ENCODE results near the gene ITGB7.
"Not testable (repeated sequence)": the region's sequence is repeated elsewhere in the genome, so short reads cannot be mapped to it uniquely, and the experiment has no call there.

The ITGB7 gene

DNA sequence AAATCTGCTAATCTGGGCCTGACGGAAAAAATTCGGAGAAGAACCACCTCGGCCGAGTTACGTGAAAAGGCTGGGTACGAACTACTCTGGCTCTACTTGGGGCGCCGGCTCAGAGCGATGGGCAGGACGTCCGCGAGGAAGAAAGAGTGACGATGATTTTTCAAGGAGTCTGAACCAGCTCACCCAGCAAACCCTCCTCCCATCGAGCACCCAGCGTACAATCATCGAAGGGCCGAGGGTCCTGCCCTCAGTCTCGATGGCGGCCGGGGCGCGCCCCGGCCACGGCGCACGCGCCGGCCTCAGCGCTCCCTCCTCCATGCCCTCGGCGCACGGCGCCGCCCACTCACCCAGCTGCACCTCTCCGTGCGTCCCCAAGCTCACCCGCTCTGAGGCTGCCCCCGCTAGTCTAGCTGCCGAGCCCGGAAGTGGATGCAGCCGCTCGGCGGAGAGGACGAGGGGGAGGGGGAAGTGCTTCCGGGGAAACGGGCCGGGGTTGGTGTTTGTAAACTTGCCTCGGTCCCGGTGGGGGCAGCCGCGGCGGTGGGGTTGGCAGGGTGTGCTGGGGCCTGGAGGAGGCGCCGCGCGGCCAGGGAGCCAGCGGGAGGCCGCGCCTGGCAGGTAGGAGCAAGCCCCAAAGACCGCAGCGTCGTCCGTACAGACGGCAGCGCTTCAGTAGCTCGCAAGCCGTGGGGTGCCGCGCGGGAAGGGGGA is 26.7 kb downstream of the ITGB7 start, which contains the start of the genes CSAD and ZNF740:
CSAD (minus strand) TSS at position 706 of the 711 bp plus-strand sequence. CDS start 7,455 bp downstream, outside the sequence.
ZNF740 (plus strand) TSS at position 503 of the 711 bp plus-strand sequence. CDS start 1,262 bp downstream, outside the sequence.
- DNase-seq (ENCODE audit: low spot score in 2 of 2), result peak; percentile 95 to 99
- H3K27me3 ChIP-seq (ENCODE audit: low read depth), result no peaks in the 10 kb centered on the region
- in situ Hi-C loops (cut with MboI; ENCODE audit: low sequenced_read_pairs), result no loop called here
- H3K4me1 ChIP-seq, result peaks cover 10% of the 10 kb centered on the region
- H3K9me3 ChIP-seq, result no peaks in the 10 kb centered on the region
- peaks cover 34% of the 10 kb centered on the region for H3K36me3 ChIP-seq (replicated peaks)
- H3K4me3 ChIP-seq, result peak within 1 kb of the TSS; percentile 72

DNA sequence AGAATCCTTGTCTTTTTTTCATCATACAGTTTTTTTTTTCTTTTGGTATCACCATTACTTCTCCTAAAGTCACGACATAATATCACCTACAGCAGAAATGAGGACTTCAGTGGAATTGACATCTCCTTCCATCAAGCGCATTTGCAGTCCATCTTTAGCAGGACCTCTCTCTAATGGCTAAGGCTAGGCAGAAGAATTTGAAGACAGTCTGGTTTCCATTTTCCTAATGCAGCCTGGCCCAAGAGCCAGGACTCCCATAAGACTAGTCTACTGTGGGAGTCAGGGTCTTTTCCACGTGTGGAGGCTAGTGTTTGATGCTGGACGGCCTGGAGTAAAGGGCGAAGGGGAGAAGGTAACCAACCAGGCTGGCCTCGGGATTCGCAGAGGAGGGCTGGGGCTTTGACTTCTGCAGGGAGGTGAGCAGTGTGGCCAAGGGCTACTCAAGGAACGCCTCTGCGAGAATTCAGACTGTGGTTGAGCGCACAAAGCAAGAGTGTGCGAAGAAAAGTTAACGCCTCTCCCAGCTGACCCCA is 27.3 kb downstream of the ITGB7 start:
- peaks cover 12% of the 10 kb centered on the region for H3K4me1 ChIP-seq
- in situ Hi-C loops (cut with MboI; ENCODE audit: low sequenced_read_pairs), result no loop called here

DNA sequence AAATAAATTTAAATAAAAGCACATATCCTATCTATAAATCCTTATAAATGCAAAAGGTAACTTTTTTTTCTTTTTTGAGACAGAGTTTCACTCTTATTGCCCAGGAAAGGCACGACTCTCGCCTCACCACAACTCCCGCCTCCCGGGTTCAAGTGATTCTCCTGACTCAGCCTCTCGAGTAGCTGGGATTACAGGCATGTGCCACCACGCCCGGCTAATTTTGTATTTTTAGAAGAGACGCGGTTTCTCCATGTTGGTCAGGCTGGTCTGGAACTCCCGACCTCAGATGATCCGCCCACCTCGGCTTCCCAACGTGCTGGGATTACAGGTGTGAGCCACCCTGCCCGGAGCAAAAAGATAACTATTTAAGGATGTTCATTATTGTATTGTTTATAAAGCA is 28.2 kb downstream of the ITGB7 start:
- H3K27me3 ChIP-seq (ENCODE audit: low read depth); in situ Hi-C loops (cut with MboI; ENCODE audit: low sequenced_read_pairs): not testable (repeated sequence)
- peaks cover 12% of the 10 kb centered on the region for H3K4me1 ChIP-seq

More for the DNA sequence above, 27.3 kb downstream of the ITGB7 start:
- H3K36me3 ChIP-seq (replicated peaks), result peaks cover 27% of the 10 kb centered on the region
- no peaks in the 10 kb centered on the region for H3K27me3 ChIP-seq (ENCODE audit: low read depth)
- DNase-seq (ENCODE audit: low spot score in 2 of 2), result peak in 1 of 2 experiments; percentile 47
- peak overlapping the region; percentile 72 for H3K4me3 ChIP-seq
- no peaks in the 10 kb centered on the region for H3K9me3 ChIP-seq

DNA sequence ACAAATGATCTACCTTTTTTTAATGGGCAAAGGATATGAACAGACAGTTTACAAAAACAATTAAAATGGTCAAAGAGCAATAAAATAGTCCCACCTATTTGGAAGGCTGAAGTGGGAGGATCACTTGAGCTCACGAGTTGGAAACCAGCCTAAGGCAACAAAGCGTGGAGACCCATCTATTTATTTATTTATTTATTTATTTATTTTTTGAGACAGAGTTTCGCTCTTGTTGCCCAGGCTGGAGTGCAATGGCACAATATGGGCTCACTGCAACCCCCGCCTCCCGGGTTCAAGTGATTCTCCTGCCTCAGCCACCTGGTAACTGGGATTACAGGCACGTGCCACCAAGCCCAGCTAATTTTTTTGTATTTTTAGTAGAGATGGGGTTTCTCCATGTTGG is 29.6 kb downstream of the ITGB7 start:
- H3K27me3 ChIP-seq (ENCODE audit: low read depth), result not testable (repeated sequence)

More for the DNA sequence above, 28.2 kb downstream of the ITGB7 start:
- DNase-seq (ENCODE audit: low spot score in 2 of 2); H3K4me3 ChIP-seq; H3K9me3 ChIP-seq: not testable (repeated sequence)
- H3K36me3 ChIP-seq (replicated peaks), result peaks cover 21% of the 10 kb centered on the region

DNA sequence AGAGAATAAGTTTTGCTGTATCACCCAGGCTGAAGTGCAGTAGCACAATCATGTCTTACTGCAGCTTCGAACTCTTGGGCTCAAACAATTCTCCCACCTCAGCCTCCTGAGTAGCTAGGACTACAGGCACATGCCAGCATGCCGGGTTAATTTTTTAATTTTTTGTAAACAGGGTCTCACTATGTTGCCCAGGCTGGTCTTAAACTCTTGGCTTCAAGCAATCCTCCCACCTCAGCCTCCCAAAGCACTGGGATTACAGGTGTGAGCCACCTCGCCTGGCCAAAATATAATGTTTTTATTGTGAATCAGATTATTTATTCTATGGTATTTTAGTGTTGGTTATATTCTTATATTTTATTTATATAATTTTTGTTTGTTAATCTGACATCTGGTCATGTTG is 30.3 kb downstream of the ITGB7 start:
- in situ Hi-C loops (cut with MboI; ENCODE audit: low sequenced_read_pairs), result no loop called here

More for the DNA sequence above, 29.6 kb downstream of the ITGB7 start:
- H3K4me3 ChIP-seq; in situ Hi-C loops (cut with MboI; ENCODE audit: low sequenced_read_pairs); DNase-seq (ENCODE audit: low spot score in 2 of 2); H3K36me3 ChIP-seq (replicated peaks); H3K9me3 ChIP-seq: not testable (repeated sequence)
- H3K4me1 ChIP-seq, result peaks cover 12% of the 10 kb centered on the region

DNA sequence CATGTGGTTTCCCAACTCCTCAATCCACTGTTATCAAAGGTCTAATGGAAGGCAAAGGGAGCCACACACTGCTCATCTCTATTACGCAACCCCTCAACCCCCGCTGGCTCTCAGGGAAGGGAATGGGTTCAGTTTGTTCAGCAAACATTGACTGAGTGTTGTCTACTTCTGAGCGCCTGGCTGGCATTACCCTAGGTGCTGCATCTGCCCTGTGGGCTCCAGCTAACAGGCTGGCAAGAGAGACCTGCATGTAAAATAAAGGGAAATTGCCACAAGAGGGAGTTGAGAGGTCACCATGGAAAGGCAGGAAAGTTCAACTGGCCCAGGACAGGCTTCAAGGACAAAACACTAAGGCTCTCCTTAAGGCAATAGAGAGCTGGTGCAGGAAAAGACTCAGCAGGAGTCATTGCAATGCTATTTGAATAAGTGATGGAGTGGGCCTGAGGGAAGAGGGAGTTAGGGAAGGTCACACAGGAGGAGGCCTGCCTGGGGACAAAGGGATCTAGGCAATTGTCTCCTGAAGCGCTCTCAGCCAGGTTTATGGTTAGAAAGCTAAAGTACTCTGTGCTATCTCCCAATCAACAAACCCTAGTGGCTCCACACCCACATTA is 32.1 kb downstream of the ITGB7 start:
- Histone ChIP-seq H3K9me3 (no peaks in the 10 kb centered on the region), H3K27me3 (ENCODE audit: low read depth) (no peaks in the 10 kb centered on the region), H3K36me3 (replicated peaks) (no peaks in the 10 kb centered on the region), H3K4me3 (no peak overlapping the region), H3K4me1 (peaks cover 11% of the 10 kb centered on the region)
- no peak for DNase-seq (ENCODE audit: low spot score in 2 of 2)
- in situ Hi-C loops (cut with MboI; ENCODE audit: low sequenced_read_pairs), result no loop called here

More for the DNA sequence above, 30.3 kb downstream of the ITGB7 start:
- peaks cover under 1% of the 10 kb centered on the region for H3K36me3 ChIP-seq (replicated peaks)
- no peaks in the 10 kb centered on the region for H3K9me3 ChIP-seq
- H3K4me1 ChIP-seq, result peaks cover 12% of the 10 kb centered on the region
- H3K27me3 ChIP-seq (ENCODE audit: low read depth), result no peaks in the 10 kb centered on the region
- no peak overlapping the region for H3K4me3 ChIP-seq
- DNase-seq (ENCODE audit: low spot score in 2 of 2), result no peak

DNA sequence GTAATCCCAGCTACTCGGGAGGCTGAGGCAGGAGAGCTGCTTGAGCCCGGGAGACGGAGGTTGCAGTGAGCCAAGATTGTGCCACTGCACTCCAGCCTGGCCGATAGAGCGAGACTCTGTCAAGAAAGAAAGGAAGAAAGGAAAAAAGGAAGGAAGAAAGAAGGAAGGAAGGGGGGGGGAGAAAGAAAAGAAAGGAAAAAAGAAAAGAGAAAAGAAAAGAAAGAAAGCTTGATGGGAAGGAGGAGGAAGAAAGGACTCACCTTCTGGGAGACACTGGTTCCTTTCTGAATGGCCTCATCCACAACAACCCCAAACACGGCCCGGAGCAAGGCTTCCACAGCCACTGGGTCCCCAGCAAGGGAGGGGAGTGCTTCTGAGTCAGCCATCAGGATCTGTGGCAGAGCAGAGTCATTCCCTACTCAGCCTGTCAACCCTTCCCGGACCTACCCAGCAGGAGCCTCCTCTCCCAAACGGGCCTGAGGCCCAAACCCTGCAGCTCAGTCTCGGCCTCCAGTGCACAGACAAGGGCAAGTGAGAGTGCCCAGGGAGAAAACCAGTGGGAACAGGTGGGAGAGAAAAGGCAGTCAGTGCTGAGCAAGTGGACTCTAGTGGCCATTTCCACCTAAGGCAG is 33.9 kb downstream of the ITGB7 start:
- no peaks in the 10 kb centered on the region for H3K9me3 ChIP-seq
- peaks cover 4% of the 10 kb centered on the region for H3K4me1 ChIP-seq
- DNase-seq (ENCODE audit: low spot score in 2 of 2), result no peak
- no peak overlapping the region for H3K4me3 ChIP-seq
- no peaks in the 10 kb centered on the region for H3K27me3 ChIP-seq (ENCODE audit: low read depth)
- in situ Hi-C loops (cut with MboI; ENCODE audit: low sequenced_read_pairs), result no loop called here
- no peaks in the 10 kb centered on the region for H3K36me3 ChIP-seq (replicated peaks)

DNA sequence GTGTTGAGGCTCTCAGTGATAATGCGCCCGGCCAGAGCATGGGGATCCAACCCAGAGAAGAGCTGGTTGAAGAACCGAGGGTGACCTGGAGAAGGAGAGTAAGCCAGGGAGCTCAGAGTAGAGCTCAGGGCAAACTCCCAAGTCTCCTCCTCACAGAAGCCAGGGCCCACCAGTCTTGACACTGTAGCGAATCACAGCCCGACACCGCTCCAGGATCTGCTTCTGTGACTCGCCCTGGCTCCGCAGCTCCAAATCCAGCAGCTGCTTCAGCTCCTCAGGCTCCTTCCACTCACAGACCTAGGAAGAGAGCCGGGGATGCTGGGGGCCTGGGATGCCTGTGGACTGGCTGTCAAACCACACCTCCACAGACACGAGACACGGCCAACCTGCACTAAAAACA is 34.7 kb downstream of the ITGB7 start:
- no peak overlapping the region for H3K4me3 ChIP-seq
- in situ Hi-C loops (cut with MboI; ENCODE audit: low sequenced_read_pairs), result no loop called here
- DNase-seq (ENCODE audit: low spot score in 2 of 2), result no peak
- H3K4me1 ChIP-seq, result peaks cover 4% of the 10 kb centered on the region
- no peaks in the 10 kb centered on the region for H3K9me3 ChIP-seq
- H3K36me3 ChIP-seq (replicated peaks), result no peaks in the 10 kb centered on the region
- no peaks in the 10 kb centered on the region for H3K27me3 ChIP-seq (ENCODE audit: low read depth)

DNA sequence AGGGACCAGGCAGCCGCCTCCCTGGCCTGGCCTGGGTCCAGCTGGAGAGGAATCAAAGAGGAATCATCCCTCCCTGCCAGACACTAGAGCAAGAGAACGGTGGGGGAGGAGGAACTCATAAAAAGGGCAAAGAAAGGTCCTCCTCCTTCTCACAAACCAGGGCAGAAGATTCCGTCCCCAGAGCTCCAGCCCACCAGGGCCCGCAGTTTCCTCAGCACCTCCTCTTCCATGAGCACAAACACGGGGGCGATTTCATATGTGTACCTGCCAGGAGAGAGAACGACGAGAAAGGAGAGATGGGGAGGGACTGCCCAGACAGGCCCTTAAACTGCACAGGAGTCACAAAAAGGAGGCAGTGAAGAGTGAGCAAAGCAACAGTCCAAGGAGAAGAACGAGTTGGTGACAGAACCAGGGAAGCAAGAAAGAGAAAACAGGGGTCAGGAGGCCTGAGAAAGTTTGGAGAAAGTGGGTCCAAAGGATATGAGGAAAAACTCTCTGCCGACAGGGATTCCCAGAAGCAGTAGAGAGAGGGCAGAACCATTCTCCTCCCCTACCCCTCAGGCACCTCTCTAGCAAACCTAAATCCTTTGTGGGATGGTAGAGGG is 35.2 kb downstream of the ITGB7 start:
- DNase-seq (ENCODE audit: low spot score in 2 of 2), result no peak
- no peaks in the 10 kb centered on the region for H3K27me3 ChIP-seq (ENCODE audit: low read depth)
- no peak overlapping the region for H3K4me3 ChIP-seq
- peaks cover 4% of the 10 kb centered on the region for H3K4me1 ChIP-seq
- in situ Hi-C loops (cut with MboI; ENCODE audit: low sequenced_read_pairs), result no loop called here
- no peaks in the 10 kb centered on the region; the same call in 1 of the 2 replicates for H3K36me3 ChIP-seq (replicated peaks)
- no peaks in the 10 kb centered on the region for H3K9me3 ChIP-seq

DNA sequence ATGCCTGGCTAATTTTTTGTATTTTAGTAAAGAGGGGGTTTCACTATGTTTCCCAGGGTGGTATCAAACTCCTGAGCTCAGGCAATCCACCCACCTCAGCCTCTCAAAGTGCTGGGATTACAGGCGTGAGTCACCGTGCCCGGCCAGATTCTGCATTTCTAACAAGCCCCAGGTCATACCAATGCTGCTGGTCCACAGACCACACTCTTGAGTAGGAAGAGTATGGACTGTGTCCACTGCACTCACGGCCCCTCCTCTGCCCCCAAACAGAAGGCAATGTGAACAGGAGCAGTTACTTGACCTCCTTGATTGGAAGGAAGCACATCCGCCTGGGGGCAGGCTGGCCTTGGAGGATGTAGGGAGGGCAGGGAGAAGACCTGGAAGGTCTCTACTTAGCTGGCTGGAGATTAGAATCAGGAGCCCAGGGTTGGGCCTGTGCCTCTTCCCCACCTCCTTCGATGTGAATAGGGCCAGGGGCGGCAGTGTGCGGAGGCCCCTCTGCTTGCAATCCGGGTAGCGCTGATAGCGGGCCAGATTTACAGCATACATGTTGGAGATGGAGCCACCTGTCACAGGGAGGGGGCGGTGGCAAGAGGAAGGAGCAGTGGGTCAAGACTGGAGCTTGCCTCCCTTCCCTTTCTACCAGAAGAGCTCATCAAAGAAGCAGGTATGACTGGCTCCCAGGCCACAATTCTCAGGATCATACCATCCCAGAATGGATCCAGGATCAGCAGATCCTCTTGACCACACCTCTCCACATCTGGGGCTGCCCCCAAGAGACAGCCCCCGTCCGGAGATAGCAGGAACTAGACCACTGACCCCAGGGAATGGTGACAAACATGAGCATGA is 36.0 kb downstream of the ITGB7 start:
- in situ Hi-C loops (cut with MboI; ENCODE audit: low sequenced_read_pairs), result no loop called here
- Histone ChIP-seq H3K4me3 (no peak overlapping the region), H3K4me1 (peaks cover 4% of the 10 kb centered on the region), H3K9me3 (no peaks in the 10 kb centered on the region), H3K27me3 (ENCODE audit: low read depth) (no peaks in the 10 kb centered on the region), H3K36me3 (replicated peaks) (no peaks in the 10 kb centered on the region; the same call in 1 of the 2 replicates)
- no peak for DNase-seq (ENCODE audit: low spot score in 2 of 2)

DNA sequence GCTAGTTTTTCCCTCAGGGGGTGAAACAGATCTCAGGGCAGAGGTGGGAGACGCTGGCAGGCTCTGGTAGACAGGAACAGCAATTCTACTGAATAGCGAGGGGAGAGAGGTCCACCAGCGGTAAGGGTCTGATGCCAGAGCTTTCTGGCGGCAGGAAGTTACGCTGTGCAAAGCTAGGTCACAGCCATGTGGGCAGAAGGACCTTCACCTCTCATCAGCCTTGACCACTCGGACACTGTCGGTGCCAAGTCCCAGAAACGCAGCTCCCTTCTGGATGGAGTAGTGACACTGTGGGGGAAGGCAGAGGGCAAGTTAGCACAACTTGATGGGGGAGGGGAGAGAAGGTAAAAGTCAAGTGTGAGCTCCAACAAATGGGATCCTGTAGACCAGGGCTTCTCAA is 36.8 kb downstream of the ITGB7 start:
- Histone ChIP-seq H3K27me3 (ENCODE audit: low read depth) (no peaks in the 10 kb centered on the region), H3K4me1 (peaks cover 1% of the 10 kb centered on the region; the same call in 1 of the 2 replicates), H3K36me3 (replicated peaks) (no peaks in the 10 kb centered on the region; the same call in 1 of the 2 replicates), H3K4me3 (no peak overlapping the region), H3K9me3 (no peaks in the 10 kb centered on the region)
- in situ Hi-C loops (cut with MboI; ENCODE audit: low sequenced_read_pairs), result no loop called here
- DNase-seq (ENCODE audit: low spot score in 2 of 2), result no peak

DNA sequence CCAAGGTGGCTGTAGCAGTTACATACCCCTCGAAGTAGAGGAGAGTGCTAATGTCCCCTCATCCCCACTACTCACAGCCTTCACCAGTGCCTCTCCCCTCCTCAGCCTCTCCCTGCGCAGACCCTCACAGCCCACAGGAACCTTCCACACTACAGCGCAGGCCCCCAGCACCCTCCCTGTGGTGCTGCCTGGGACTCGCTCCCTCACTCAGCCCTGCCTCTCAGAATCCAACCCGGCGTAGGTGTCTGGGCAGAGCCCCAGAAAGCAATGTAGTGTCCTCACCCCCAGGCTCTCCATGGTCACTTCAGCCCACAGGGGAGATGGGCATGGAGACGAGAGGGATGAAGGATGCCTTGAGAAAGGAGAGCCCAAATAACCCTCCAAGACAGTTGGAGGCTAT is 37.4 kb downstream of the ITGB7 start:
- no peaks in the 10 kb centered on the region for H3K9me3 ChIP-seq
- H3K27me3 ChIP-seq (ENCODE audit: low read depth), result no peaks in the 10 kb centered on the region
- H3K4me1 ChIP-seq, result no peaks in the 10 kb centered on the region
- no peak overlapping the region for H3K4me3 ChIP-seq
- no peaks in the 10 kb centered on the region; the same call in 1 of the 2 replicates for H3K36me3 ChIP-seq (replicated peaks)
- DNase-seq (ENCODE audit: low spot score in 2 of 2), result no peak
- in situ Hi-C loops (cut with MboI; ENCODE audit: low sequenced_read_pairs), result no loop called here

DNA sequence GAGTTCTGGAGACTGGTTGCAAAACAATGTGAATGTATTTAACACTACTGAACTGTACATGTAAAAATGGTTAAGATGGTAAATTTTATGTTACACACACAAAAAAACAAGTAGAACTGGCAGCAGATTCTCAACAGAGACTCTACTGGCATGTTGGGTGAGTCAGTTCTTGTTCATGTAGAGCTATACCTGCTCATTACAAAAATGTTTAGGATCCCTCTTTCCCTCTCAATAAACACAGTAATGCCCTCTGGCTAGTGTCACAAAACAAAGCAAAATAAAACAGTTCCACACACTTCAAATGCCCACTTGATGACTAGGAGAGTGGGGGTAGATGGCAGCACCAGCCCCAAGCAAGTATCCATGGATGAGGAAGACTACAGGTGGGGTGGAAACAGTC is 40.2 kb downstream of the ITGB7 start:
- Histone ChIP-seq H3K36me3 (replicated peaks) (no peaks in the 10 kb centered on the region; the same call in 1 of the 2 replicates), H3K4me3 (no peak overlapping the region), H3K9me3 (no peaks in the 10 kb centered on the region), H3K4me1 (no peaks in the 10 kb centered on the region), H3K27me3 (ENCODE audit: low read depth) (no peaks in the 10 kb centered on the region)
- in situ Hi-C loops (cut with MboI; ENCODE audit: low sequenced_read_pairs), result no loop called here
- no peak for DNase-seq (ENCODE audit: low spot score in 2 of 2)
